GM06990 (cell line): Measurements from ENCODE around the gene SERINC2.

Experiments
- DNase-seq: peaks from one replicate; pipeline ENCODE4 v3.0.0-alpha.2; 2011; ENCODE audit not compliant: insufficient read length; ENCODE audit errors: extremely low read depth
- H3K27me3 ChIP-seq: replicated peaks from 2 replicates; pipeline ENCODE4 v1.6.0; 2011; ENCODE audit warnings: low read length; ENCODE audit not compliant: control insufficient read depth, insufficient read depth
- H3K36me3 ChIP-seq: 2 replicates; pipeline ENCODE4 v1.5.1; 2011; ENCODE audit warnings: low read length; ENCODE audit not compliant: control insufficient read depth, insufficient read depth
- H3K4me3 ChIP-seq: replicated peaks from 2 replicates; pipeline ENCODE4 v1.5.1; 2011; ENCODE audit warnings: low read depth, mild to moderate bottlenecking, control low read depth, low read length
- CTCF ChIP-seq: IDR thresholded peaks from 2 replicates; pipeline ENCODE4 v1.5.1; 2011; ENCODE audit warnings: low read length, control low read depth, mild to moderate bottlenecking, inconsistent platforms; ENCODE audit not compliant: insufficient read depth, poor library complexity, severe bottlenecking

Gene SERINC2

GRCh38 chr1:31434979-31435378 lies 22.0 kb downstream of the SERINC2 start:
- TF ChIP-seq CTCF: no peak
- no peaks in the 10 kb centered on the region; the same call in 1 of the 2 replicates for H3K27me3 ChIP-seq
- no peak for DNase-seq
- H3K4me3 ChIP-seq: no peak overlapping the region
- no peaks in the 10 kb centered on the region for H3K36me3 ChIP-seq

- no peak for TF ChIP-seq CTCF
- Histone ChIP-seq H3K4me3 (no peak overlapping the region), H3K27me3 (no peaks in the 10 kb centered on the region; the same call in 1 of the 2 replicates), H3K36me3 (no peaks in the 10 kb centered on the region)
- DNase-seq: no peak
Observed at GRCh38 chr1:31435471-31436409, 22.7 kb downstream of the SERINC2 start.

GRCh38 chr1:31436596-31437432 lies 23.8 kb downstream of the SERINC2 start:
- TF ChIP-seq CTCF: no peak
- Histone ChIP-seq H3K27me3 (no peaks in the 10 kb centered on the region; the same call in 1 of the 2 replicates), H3K4me3 (no peak overlapping the region), H3K36me3 (no peaks in the 10 kb centered on the region)
- DNase-seq: no peak

- no peak for DNase-seq
- no peak for TF ChIP-seq CTCF
- Histone ChIP-seq H3K4me3 (no peak overlapping the region), H3K27me3 (no peaks in the 10 kb centered on the region; the same call in 1 of the 2 replicates), H3K36me3 (no peaks in the 10 kb centered on the region)
Observed at GRCh38 chr1:31437433-31438037, 24.5 kb downstream of the SERINC2 start.

GRCh38 chr1:31439276-31439675 lies 26.3 kb downstream of the SERINC2 start:
- H3K27me3 ChIP-seq: no peaks in the 10 kb centered on the region; the same call in 1 of the 2 replicates
- no peak for DNase-seq
- H3K4me3 ChIP-seq: no peak overlapping the region
- no peaks in the 10 kb centered on the region for H3K36me3 ChIP-seq
- no peak for TF ChIP-seq CTCF
